PC-3 (cell line): ENCODE data around the gene SMIM32.

Source experiments
- CTCF ChIP-seq: fragments of 300-600 bp; sonication (generic); conservative IDR thresholded peaks from 2 replicates; pipeline ENCODE4 v1.5.1; 2017; ENCODE audit warnings: antibody characterized with exemption, low read depth, mild to moderate bottlenecking, low read length
- EZH2 ChIP-seq: fragments of 300-600 bp; sonication (generic); IDR thresholded peaks from one replicate; pipeline ENCODE4 v1.6.1; 2017; ENCODE audit warnings: antibody characterized with exemption, mild to moderate bottlenecking, low read length; ENCODE audit not compliant: unreplicated experiment
- EZH2phosphoT487 ChIP-seq: fragments of 300-600 bp; sonication (generic); IDR thresholded peaks from 2 replicates; pipeline ENCODE4 v1.6.1; 2018; ENCODE audit warnings: mild to moderate bottlenecking, antibody characterized with exemption, low read length, borderline replicate concordance

DNA sequence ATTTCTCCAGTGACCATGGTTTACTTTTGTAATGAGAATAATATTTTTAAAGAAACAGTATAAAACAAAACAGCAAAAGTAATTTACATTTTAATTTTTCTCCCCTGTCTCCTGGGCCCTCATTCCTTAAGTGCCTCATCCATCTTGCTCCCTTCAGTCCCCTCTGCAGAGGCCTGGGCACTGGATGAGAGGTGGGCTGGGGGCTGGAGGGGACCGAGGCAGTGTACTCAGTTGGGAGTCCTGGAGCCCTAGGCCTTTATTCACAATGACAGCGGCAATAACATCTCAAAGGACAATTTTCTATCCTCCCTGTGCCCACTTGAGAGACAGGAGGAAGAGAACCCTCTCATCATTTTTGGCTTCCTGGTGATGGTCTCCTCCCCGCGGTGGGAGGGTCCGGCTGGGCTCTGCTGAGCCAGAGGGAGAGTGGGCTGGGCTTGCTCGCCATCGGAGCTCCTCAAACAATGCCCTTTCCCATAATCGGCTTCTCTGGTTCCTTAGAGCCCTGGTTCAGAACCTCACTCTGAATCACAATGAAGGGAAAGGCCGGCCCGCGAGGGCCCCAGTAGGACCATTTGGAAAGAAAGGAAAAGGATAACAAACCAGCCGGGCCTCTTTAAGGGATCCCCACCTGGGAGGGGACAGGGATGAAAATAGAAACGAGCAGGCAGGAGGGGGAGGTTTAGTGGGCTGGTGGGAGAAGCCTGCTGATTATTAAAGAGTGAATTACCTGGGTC lies 9.7 kb upstream of the SMIM32 start:
- no peak for TF ChIP-seq CTCF
- no peak for TF ChIP-seq EZH2
- no peak for TF ChIP-seq EZH2phosphoT487
